Activated T-cell treated with anti-CD3 and anti-CD28 coated beads for 1 hour (primary cell): ENCODE measurements around the gene NUP107.

Source experiments
- DNase-seq: peaks from one replicate; pipeline ENCODE4 v3.0.0-alpha.2; 2020; ENCODE audit warnings: low read depth

The NUP107 gene

DNA sequence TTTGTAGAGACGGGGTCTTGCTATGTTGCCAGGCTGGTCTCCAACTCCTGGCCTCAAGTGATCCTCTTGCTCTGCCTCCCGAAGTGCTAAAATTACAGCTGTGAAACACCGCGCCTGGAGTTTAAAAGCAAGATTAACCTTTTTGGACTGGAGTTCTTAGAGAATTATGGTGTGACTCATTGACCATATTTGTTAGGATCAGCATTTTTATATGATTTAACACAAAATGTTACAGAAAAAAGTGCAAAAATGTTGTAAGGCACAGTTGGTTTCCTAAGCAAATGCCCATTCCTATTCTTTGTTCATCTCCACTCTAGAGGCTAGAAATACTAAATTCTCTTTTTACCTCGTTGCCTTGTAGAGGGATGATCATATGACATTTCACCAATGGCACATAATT, 86.8 kb downstream of the NUP107 start:
- DNase-seq, result no peak

DNA sequence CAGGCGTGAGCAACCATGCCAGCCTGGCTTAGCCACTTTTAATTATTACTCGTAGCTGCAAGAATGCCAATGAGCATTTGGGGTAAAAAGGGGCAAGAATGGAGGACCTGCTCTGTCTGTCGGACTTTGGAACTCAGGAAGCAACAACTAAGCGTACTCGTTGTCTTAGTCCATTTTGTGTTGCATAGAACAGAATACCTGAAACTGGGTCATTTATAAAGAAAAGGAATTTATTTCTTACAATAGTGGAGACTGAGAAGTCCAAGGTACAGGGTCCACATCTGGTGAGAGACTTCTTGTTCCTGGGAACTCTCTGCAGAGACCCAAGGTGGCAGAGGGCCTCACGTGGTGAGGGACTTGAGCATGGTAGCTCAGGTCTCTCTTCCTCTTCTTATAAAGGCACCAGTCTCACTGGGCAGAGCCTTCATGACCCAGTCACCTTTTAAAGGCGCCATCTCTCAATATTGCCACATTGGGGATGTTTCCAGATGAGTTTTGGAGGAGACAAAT, 88.4 kb downstream of the NUP107 start:
- DNase-seq, result no peak

DNA sequence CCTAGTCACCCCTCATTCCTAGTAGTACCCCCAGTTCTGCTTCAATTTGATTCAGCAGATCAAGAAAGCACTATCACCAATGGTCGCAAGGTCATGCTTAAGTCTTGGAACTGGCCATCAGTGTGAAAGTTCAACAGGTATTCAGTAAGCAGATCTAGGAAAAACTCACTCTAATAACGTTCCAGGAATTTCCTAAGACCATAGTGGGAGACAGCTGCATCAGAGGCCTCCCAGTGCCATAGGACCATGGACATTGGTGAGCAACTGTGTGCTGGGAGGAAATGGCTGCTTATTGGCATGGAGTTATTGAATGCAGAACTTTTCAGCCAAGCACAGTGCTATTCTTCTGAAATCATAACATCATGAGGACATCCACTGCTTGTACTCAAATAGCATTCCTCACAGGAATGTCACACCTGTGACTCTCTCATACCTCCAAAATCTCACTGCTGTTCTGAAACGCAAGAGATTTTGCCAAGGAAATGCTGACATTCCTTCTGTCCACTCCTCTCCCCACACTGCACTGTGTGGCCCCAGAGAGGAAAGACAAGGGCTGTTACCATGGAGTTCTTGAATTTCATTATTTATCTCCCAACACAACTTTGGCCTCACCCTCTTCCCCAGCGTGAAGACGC, 90.3 kb downstream of the NUP107 start:
- DNase-seq, result no peak

DNA sequence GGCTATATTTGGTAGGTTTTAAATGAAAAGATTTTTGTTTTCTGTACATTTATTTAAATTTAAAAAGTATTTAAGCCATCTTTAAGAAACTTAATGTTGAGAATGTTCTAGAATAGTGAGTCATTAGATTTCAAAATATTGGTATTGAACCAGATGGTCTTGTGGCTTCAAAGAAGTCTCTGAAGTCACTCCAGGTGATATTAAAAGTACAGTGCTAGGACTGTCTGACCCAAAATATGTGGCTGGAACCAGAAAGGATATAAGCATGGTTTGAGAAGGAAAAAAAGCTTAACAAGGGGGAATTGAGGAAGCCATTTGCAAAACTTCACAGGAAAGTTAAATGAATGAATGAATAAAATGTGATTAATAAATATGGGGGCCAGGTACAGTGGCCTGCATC, 92.5 kb downstream of the NUP107 start:
- no peak for DNase-seq

- no peak for DNase-seq
These were observed 94.0 kb downstream of the NUP107 start for GRCh38 chr12:68780731-68781130.

DNA sequence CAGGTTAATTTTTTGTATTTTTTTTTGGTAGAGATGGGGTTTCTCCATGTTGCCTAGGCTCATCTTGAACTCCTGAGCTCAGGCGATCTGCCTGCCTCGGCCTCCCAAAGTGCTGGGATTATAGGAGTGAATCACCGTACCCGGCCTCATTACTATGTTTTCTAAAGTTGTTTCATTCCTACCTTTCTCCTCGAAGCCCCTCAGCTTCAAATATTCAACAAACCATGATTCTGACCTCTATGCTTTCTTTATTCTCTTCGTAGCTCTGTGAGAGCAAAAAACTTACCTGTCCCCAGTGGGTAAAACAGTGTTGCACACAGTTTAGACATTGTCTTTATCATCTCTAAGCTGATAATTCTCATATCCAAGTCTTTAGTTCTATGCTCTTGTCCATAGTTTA, 95.0 kb downstream of the NUP107 start:
- DNase-seq, result no peak

DNA sequence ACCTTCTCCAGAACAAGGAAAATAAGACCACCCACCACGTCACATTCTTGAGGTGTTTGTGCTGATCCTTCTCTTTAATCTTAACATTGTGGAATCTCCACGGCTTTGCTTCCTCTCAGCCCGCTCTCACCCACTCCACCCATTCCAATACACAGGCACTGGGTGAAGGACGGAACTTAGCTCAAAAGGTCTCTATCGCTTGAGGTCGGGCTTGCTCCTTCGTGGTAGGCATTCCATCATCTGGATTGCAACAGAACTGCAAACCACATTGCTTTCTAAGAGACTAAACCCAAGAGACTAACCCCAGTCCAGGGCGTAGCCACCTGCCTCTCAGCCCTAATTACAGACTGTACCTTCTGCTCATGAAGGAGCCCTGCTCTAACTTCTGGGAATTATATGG, 97.2 kb downstream of the NUP107 start:
- no peak for DNase-seq

DNA sequence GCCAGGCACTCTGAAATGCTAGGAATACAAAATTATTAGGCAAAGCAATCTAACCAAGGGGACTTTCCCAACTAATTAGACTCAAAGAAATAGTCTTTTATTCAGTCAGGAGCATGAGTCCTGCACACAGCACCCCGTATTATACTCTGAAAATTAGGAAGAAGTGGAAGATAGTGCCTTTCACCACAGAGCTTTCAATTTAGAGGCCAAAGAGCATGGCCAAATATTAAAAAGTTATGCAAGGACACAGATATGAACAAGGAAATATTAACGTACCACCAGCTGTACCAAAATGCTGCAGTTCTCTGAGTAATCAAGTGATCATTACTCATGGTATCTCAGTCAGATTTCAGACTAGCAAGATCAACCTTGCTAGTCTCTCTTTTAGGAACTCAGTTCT, 98.6 kb downstream of the NUP107 start:
- DNase-seq, result no peak

- no peak for DNase-seq
These were observed 99.0 kb downstream of the NUP107 start for GRCh38 chr12:68785823-68786222.

DNA sequence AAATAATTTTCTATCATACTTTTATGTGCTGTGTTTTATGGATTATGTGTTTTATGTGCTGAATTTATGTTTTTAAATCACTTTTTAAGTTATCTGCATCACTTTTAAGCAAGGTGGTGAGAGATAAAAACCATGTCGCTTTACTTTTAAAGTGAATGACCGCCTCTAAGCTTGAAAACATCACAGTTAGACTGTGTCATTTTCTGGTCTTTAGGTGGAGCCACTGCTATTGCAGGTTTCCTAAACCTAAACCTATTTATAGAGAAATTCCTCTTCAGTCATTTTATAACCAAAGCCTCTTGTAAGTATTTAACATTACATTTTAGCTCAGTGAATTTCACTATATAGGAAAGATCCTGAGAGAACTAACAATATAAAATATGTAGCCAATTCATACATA, 100.2 kb downstream of the NUP107 start:
- DNase-seq, result no peak

GRCh38 chr12:68788554-68789143, 101.9 kb downstream of the NUP107 start:
- DNase-seq, result no peak

DNA sequence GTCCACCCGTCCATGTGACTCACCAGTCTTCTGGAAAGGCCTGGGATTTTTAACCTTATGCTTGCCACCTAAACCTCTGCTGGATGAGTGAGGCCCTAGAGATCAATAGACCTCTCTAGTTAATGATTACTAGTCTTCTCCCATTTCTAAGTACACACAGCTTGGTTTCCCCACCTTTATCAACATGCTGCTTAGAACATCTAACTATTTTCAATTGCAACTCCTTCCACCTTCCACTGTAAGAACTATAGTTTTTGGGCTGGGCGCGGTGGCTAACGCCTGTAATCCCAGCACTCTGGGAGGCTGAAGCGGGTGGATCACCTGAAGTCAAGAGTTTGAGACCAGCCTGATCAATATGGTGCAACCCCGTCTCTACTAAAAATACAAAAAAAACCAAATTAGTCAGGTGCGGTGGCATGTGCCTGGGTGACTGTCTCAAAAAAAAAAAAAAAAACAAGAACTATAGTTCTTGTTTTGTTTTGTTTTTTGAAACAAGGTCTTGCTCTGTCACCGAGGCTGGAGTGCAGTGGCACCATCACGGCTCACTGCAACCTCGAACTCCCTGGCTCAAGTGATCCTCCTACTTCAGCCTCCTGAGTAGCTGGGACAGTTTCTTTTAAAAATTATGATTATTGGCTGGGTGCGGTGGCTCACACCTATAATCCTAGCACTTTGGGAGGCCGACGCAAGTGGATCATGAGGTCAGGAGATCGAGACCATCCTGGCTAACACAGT, 102.5 kb downstream of the NUP107 start:
- no peak for DNase-seq

GRCh38 chr12:68790081-68790951, 103.5 kb downstream of the NUP107 start:
- DNase-seq, result no peak

GRCh38 chr12:68790952-68791234, 104.1 kb downstream of the NUP107 start:
- no peak for DNase-seq

DNA sequence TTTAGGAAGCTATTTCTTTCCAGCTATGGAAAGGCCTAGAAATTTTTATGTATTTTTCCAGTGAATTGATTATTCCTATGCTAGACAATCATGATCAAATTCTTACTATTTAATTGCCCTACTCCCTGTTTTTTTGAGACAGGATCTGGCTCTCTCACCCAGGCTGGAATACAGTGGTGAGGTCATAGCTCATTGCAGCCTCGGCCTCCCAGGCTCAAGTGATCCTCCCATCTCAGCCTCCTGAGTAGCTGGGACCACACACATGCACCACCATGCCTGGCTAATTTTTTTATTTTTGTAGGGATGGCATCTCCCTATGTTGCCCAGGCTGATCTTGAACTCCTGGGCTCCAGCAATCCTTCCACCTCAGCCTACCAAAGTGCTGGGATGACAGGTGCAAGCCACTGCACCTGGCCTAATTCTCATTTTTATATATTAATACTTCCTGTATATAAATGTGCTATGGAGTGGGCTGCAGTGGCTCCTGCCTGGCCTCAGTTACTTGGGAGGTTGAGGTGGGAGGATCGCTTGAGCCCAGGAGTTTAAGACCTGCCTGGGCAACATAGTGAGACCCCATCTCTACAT, 105.2 kb downstream of the NUP107 start:
- no peak for DNase-seq

DNA sequence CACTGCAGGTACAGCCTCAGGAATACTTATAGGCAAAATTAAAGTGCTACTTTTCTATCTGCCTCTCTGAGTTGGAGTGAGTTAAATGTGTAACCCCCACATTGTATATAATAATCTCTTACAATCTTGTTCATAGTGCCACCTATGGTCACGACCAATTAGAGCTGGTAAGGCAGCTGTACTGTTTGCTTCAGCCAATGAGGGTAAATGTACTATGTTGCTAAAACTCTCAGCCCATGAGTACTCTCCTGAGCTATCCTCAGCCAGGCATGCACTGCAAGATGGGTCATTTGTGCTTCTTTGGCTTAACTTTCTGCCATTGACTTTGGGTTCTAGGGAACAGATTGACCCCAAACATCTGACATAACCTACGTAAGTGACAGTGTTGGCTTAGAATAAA, 106.2 kb downstream of the NUP107 start:
- no peak for DNase-seq

DNA sequence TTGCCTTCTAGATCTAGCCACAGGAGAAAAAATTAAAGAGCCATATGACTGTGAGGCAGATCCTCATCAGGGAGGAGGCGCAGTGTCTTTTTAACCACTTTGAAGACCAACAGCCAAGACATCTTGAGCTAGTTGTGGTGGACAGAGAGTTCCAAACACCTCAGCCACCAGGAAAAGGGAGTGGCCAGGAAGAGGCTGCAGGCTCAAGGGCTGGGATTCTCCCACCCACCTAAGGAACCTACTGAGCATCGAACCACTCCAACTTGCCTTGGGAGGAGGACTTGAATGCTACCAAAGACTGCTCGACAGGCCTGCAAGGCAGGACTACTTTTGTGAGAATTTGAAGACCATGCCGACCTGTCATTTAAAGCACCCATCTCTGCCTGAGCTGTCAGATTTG, 106.7 kb downstream of the NUP107 start:
- DNase-seq, result no peak

DNA sequence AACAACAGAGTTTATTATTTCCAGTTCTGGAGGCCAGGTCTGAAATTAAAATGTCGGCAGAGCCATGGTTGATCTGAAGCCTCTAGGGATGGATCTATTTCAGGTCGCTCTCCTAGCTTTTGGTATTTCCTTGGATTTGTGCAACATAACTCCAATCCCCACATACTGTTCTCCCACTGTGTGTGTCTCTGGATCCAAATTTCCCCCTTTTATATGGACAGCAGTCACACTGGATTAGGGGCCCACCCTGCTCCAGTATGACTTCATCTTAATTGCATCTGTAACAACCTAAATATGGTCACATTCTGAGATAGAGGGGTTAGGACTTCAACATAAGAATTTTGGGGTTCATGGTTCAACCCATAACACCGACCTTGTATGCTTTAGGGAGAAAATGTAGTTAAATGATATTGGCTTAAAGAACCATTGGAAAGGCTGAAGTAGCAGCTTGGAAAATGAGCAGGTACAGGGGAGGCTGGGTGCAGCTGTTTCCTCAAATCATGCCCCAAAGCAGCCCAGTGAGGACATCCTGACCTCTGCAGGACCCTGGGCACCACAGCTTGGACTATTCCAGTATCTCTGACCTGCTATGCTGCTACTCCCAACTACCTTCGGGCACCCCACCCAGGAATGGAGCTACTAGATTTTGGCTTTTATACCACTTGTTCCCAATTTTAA, 107.3 kb downstream of the NUP107 start:
- no peak for DNase-seq

DNA sequence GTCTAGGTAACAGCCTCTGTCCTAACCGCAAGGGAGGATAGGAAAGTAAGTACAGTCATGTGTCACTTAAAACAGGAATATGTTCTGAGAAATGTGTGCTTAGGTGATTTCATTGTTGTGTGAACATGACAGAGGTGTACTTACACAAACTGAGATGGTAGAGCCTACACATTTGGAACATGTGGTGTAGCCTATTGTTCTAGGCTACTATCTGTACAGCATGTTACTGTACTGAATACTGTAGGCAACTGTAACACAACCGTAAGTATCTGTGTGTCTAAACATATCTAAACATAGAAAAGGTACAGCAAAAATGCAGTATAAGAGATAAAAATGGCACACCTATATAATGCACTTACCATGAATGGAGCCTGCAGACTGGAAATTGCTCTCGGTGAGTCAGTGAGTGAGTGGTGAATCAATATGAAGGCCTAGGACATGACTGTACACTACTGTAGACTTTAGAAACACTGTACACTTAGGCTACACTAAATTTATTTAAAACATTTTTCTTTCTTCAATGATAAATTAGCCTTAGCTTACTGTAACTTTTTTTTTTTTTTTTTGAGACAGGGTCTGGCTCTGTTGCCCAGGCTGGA, 108.0 kb downstream of the NUP107 start:
- no peak for DNase-seq
